Femur (tissue), 1 donor: ENCODE measurements around the gene MARCHF4.
"Not testable (repeated sequence)": the region's sequence is repeated elsewhere in the genome, so short reads cannot be mapped to it uniquely, and the experiment has no call there.

Source experiments
- DNase-seq: peaks from one replicate; pipeline ENCODE4 v3.0.0-alpha.2; 2017

Gene MARCHF4

DNA sequence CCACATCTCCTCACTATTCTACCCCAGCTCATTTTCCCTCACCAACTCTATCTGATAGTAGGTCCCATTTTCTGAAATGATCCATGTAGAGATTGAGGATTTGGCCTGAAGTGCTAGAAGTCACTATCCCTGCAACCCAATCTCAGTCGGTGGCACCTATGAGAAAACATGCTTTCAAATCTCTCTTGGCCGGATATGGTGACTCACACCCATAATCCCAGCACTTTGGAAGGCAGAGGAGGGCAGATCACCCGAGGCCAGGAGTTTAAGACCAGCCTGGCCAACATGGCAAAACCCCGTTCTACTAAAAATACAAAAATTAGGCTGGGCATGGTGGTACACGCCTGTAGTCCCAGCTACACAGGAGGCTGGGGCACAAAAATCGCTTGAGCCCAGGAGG is 19.1 kb upstream of the MARCHF4 start:
- DNase-seq = no peak

DNA sequence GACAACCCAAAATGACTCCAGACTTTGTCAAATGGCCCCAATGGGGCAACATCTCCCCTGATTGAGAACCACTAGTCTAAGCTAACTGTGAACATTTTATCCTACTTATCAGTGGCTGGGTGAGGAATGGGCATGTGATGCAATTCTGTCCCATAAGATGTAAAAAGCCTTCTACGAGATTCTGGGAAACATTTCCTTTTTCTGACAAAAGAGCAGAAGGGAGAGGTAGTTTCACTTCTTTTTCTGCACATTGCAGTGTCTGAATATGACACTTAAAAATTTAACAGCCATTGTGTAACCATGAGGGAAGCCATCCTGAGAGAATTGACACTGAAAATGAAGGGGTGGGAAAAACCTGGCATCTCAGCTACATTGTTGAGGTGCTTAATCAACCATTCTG is 17.3 kb upstream of the MARCHF4 start:
- DNase-seq = no peak

DNA sequence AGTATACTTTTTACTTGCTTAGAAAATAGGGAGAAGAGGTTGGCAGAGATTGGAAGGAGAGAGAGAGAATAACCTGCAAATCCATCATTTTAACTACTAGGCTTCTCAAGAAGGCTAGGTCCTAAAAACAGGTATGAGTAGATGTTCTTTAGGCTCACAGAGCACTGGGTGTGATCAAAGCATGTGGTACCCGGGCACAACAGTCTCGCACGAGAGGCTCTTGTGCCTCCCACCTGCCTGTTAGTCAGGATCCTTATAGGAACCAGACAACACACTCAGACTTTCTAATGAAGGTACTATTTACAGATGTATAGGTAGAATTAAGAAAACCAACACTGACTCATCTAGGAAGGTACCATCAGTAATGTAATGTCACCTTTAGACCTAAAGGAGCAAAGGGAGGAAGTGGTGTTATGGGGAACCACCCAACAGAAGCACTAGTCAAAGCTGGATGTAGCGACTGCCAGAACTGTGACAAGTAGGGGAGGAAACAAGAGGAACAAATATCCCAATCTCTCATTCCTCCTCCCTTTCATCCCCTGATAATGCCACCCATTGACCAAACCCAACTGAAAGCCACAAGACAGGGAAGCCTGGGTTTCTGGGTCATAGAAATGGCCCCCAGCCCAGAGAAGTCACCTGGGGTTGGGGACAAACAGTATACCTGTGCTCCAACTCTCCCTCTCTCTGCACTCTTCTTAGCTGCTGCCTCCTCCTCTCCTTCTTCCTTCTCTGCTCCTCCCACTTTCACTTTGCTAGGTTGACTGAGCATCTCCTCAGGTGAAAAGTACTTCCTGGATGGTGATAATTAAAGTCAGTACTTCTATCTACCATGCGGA is 16.0 kb upstream of the MARCHF4 start:
- no peak for DNase-seq

- no peak for DNase-seq
Observed at GRCh38 chr2:216387262-216387661, 15.0 kb upstream of the MARCHF4 start.

DNA sequence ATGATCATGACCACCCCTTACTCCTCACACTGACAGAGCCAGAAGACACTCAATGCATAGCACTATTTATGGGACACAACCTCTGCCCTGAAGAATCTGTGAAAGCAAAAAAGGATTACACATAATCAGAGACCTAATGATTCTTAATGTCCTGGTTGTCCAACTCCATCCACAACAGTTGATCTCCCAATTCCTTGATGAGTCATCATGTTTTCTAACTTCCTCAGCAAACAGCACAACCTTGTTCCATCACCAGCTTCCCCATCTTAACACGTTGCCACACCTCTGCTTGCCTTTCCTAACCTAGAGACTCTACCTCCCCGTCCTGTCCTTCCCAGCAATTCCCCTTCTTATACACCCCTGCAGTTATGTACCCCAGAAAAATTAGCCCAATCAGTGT is 13.2 kb upstream of the MARCHF4 start:
- DNase-seq = no peak

- not testable (repeated sequence) for DNase-seq
Observed at GRCh38 chr2:216384409-216384808, 12.1 kb upstream of the MARCHF4 start.

GRCh38 chr2:216379977-216380376 is 7.7 kb upstream of the MARCHF4 start:
- no peak for DNase-seq

DNA sequence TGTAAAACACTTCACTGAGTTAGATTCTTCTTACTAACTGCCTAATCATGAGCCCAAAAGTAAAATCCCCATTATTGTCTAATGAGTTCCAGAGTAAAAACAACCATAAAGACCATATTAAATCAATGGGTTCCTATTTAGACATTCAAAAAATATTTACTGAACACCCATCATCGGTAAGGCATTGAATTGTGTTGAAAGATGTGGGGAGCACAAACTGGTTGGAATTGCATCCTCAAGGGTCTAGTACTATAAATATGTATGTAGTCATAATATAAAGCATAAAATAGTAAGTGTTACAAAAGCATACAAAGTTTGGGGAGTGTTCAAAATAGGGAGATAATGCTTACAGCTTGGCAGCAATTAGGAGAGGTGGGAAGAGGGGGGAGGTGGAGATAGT is 3.0 kb upstream of the MARCHF4 start:
- no peak for DNase-seq

DNA sequence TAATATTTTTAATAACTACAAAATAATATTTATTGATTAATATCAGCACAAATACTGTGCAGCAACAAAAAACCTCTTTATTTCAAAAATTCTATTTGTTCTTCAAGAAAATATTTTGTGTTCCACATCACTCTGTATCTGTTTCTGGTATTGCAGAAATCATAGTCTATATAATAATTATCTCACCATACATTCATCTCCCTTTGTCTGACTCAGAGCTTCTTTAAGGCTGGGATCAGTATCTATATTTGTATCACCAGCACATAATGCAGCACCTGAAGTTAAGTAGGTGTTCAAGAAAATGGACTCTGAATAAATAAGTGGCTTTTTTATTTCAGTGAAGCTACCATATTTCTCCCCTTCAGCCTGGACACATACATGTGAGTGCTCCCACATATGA is 1.6 kb upstream of the MARCHF4 start:
- no peak for DNase-seq

- DNase-seq = no peak
Observed at GRCh38 chr2:216372761-216373291, 543 bp upstream of the MARCHF4 start.

DNA sequence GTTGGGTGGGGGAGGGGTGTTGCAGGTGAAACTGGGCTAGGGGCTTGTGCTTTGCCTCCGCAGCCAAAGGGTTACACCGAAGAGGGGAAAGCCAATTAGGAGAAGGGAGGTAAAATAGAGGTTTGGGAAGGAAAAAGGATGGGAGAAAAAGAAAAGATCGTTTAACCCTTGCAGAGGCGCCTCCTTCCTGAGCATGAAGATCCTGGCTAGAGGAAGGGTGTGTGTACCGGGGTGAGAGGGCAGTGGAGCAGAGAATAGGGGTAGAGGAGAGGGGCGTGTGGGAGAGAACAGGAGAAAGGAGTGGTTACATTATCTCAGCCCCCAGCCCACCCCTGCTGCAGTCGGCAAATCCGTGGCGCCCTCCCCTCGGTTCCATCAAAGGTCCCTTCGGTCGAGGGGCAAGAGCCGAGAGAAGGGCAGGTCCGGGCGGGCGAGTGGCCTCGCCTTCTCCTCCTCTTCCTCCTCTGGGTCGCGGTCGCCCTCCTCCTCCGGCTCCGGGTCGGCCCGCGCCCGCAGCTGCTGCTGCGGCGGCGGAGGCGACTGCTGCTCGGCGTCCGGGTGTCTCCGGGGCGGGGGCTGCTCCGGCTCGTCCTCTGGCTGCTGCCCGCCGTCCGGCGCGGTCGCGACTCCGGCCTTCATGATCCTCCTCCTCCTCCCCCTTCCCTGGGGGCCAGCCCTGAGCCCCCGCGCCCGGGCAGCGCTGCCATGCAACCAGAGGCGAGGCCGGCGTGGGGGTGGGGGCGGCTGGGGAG is 1.1 kb downstream of the MARCHF4 start:
- no peak for DNase-seq

- no peak for DNase-seq
Observed at GRCh38 chr2:216369821-216370220, 2.5 kb downstream of the MARCHF4 start.

DNA sequence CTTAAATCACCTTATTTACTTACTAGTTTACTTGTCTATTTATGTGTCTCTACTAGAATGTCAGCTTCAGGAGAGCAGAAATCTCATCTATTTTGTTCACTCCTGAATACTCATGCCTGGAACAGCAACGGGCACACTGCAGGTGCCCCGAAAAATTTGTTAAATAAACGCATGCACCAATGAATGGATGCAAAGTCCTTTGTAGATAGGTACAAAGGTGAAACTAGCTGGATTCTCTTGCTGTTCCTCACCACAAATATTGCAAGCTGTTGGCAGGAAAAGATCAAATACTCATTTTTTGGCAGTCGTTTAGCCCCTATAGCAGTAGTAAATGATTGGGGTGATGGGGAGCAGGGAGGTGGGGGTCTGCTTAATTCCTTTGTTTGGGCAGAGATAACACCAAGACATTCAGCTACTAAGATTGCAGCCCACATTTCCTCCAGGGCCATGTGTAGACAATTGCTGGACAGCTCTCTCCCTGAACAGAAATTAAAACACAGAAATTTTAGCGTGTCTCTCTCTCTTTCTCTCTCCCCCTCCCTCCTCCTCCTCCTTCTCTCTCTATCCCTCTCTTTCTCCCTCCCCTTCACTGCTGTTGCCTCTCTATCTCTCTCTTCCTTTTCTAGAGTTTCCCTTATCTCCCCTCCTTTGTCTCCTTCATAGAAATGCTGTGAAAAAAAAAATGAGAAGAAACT is 5.4 kb downstream of the MARCHF4 start:
- no peak for DNase-seq

- no peak for DNase-seq
Observed at GRCh38 chr2:216365518-216365917, 6.8 kb downstream of the MARCHF4 start.

GRCh38 chr2:216363221-216363620 is 9.1 kb downstream of the MARCHF4 start:
- DNase-seq = no peak

- peak; percentile 41 for DNase-seq
Observed at GRCh38 chr2:216362730-216363129, 9.6 kb downstream of the MARCHF4 start.

- DNase-seq = no peak
Observed at GRCh38 chr2:216355711-216356110, 16.6 kb downstream of the MARCHF4 start.

- DNase-seq = no peak
Observed at GRCh38 chr2:216354306-216354705, 18.0 kb downstream of the MARCHF4 start.

GRCh38 chr2:216352653-216353270 is 19.5 kb downstream of the MARCHF4 start:
- no peak for DNase-seq

DNA sequence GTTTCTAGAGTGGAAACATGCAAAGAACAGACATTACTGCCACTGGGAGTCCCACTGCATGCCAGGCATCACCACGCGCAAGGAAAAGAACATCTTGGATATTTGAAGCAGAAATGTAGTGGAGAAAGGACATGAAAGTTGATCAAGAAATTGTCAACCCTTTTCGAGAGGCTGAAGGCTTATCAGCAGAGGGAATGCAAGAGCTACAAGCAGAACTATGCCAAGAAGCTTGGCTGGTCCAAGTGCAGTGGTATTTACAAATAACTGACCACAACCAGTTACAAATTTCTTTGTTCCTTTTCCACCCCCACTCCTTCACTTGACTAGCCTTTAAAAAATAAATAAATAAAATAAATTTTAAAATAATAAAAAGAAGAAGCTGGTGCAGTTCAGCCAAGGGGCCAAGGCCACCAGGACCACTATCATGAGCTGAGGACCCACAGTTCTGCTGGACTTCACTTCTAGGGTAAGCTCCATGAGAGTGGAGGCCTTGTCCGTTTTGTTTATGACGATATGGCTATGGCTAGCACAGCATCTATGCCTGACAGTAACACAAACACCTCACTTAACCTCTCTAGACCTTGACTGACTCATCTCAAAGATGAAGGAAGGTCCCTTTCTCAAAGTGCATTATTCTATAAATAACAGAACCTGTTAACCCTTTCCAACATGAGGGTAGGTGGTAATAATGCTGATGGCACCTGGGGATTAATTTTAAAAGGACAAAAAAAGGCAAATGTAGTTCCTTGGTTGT is 20.9 kb downstream of the MARCHF4 start:
- no peak for DNase-seq

DNA sequence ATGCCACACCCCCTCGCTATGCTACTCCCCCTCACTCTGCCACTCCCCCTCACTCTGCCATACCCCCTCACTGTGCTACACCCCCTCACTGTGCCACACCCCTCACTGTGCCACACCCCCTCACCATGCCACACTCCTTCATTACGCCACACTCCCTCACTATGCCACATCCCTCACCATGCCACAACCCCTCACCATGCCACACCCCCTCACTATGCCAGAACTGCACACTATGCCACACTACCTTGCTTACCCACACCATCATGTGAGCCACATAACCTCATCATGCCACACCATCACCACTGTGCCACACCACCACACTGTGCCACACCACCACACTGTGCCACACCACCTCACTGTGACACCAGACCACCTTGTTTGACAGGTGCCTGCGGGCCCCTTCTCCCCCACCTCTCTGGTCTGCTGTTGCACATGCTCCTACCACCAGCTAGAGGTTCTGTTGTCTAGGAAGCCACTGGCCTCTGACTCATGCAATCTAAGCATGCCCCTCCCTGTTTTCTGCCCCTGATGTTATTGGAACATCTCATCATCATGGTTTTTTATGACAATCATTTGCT is 22.0 kb downstream of the MARCHF4 start:
- DNase-seq = no peak

DNA sequence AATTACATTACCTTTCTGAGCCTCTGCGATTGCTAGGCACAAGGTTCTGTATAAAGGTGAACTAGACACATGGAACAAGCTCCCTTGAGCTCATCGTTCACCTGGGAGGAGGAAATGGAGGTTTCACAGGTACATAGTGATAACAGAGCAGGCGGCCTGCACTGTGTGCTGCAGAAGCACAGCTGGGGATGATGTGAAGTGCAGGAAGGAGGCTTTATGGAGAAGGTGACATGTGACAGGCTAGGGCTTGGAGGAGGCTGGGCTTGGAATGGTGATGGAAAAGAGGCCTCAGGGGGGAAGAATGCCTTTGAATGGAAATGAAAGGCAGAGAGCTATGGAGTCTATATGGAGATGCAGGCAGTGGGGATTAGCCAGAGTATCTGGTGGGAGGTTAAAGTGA is 22.9 kb downstream of the MARCHF4 start:
- DNase-seq = no peak
